ENCODE measurements around the gene ZBTB7A.

- TF ChIP-seq CTCF (conservative IDR thresholded peaks at IDR 0.05 in 1 of 2, IDR thresholded peaks at IDR 0.05 in 1 of 2; ENCODE audit: low read depth in 1 of 2, low read length in 2 of 2) (no peak), EZH2 (IDR thresholded peaks at IDR 0.05; ENCODE audit: low read length, missing control alignments) (no peak)
Observed at GRCh38 chr19:4045597-4046361, 20.9 kb downstream of the ZBTB7A start.

Data from fibroblast of lung (primary cell).